ENCODE measurements around the gene MPHOSPH9.
"Not testable (repeated sequence)": the region's sequence is repeated elsewhere in the genome, so short reads cannot be mapped to it uniquely, and the experiment has no call there.

MPHOSPH9 gene

GRCh38 chr12:123227581-123228258 lies 5.2 kb downstream of the MPHOSPH9 start:
- DNase-seq, result no peak

- no peak for DNase-seq
Observed at GRCh38 chr12:123225443-123225842, 7.5 kb downstream of the MPHOSPH9 start.

- peak; percentile 27 for DNase-seq
Observed at GRCh38 chr12:123223241-123223668, 9.7 kb downstream of the MPHOSPH9 start.

GRCh38 chr12:123207815-123208214 lies 25.1 kb downstream of the MPHOSPH9 start:
- not testable (repeated sequence) for DNase-seq

- DNase-seq, result not testable (repeated sequence)
Observed at GRCh38 chr12:123206794-123207193, 26.1 kb downstream of the MPHOSPH9 start.

- no peak for DNase-seq
Observed at GRCh38 chr12:123200414-123200813, 32.5 kb downstream of the MPHOSPH9 start.

- DNase-seq, result no peak
Observed at GRCh38 chr12:123199936-123200335, 33.0 kb downstream of the MPHOSPH9 start.

GRCh38 chr12:123187637-123188036 lies 45.3 kb downstream of the MPHOSPH9 start:
- DNase-seq, result no peak

GRCh38 chr12:123180171-123180570 lies 52.8 kb downstream of the MPHOSPH9 start:
- DNase-seq, result no peak

- no peak for DNase-seq
Observed at GRCh38 chr12:123171967-123172366, 61.0 kb downstream of the MPHOSPH9 start.

- DNase-seq, result no peak
Observed at GRCh38 chr12:123167329-123167728, 65.6 kb downstream of the MPHOSPH9 start.

GRCh38 chr12:123165537-123165936 lies 67.4 kb downstream of the MPHOSPH9 start:
- no peak for DNase-seq

- DNase-seq, result no peak
Observed at GRCh38 chr12:123164710-123165261, 68.2 kb downstream of the MPHOSPH9 start.

- no peak for DNase-seq
Observed at GRCh38 chr12:123164222-123164621, 68.7 kb downstream of the MPHOSPH9 start.

- no peak for DNase-seq
Observed at GRCh38 chr12:123163227-123163626, 69.7 kb downstream of the MPHOSPH9 start.

- DNase-seq, result no peak
Observed at GRCh38 chr12:123160801-123161487, 72.0 kb downstream of the MPHOSPH9 start.

- no peak for DNase-seq
Observed at GRCh38 chr12:123153906-123154305, 79.0 kb downstream of the MPHOSPH9 start.

- DNase-seq, result no peak
Observed at GRCh38 chr12:123152833-123153232, 80.1 kb downstream of the MPHOSPH9 start.

GRCh38 chr12:123151457-123152454 lies 81.2 kb downstream of the MPHOSPH9 start:
- DNase-seq, result no peak

- peak; percentile 69 for DNase-seq
Observed at GRCh38 chr12:123150744-123151456, 82.0 kb downstream of the MPHOSPH9 start, which contains the start of gene PITPNM2. PITPNM2 (minus strand) TSS chr12:123151090; CDS start chr12:123034590, 116,500 bp downstream.

GRCh38 chr12:123150275-123150743 lies 82.6 kb downstream of the MPHOSPH9 start:
- DNase-seq, result peak; percentile 28

Measured in stimulated activated CD4-positive, alpha-beta T cell treated with anti-CD3 and anti-CD28 coated beads, Interleukin-4, amount 100 ng/mL, for 1 hour (primary cell).